HG03342 (cell line): ENCODE measurements around the gene CSPG4.
A peak's percentile ranks its signal among the peaks of the same experiment; 100 is the strongest.
"Not testable (repeated sequence)": the region's sequence is repeated elsewhere in the genome, so short reads cannot be mapped to it uniquely, and the experiment has no call there.

ENCODE experiments used
- ATAC-seq: cut with Tn5 transposase; IDR thresholded peaks from one replicate; pipeline ENCODE4 v1.9.1; 2021; ENCODE audit warnings: mild to moderate bottlenecking, moderate library complexity; ENCODE audit not compliant: unreplicated experiment

Gene CSPG4

DNA sequence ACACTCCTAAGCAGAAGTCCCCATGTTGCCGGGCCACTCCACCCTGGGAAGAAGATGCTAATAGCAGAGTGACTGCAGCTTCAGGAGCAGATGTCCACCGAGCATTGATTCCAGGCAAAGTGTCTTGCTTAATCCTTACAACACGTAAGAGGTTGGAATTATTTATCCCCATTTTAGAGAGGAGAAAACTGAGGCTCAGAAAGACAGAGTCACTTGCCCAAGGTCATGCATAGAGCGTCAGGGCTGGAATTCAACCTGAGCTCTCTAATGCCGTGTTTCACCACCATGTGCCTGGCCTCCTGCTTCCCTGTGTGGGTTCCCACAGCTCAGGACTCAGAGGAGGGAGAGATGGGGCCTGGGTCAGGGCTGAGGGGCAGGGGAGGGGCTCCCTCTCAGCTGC, 7.3 kb downstream of the CSPG4 start:
- not testable (repeated sequence) for ATAC-seq

- ATAC-seq = no peak
Measured at GRCh38 chr15:75704618-75705017, 8.0 kb downstream of the CSPG4 start.

DNA sequence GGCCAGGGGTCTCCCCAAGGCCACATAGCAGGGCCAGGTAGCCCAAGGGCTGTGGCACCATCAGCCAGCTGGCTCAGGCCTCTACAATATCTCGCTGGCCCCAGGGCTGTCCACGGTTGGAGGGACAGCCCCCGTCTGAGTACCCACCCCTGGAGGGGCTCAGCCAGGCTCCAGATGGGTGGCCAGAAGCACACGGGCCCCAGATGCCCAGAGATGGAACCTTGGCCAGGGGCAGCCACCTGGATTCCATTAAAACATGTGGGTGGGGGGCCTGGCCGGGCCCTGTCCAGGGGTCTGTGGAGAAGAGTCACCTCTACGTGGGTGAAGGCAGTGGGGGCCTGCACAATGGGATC, 8.4 kb downstream of the CSPG4 start:
- no peak for ATAC-seq

GRCh38 chr15:75703440-75704262, 9.0 kb downstream of the CSPG4 start:
- not testable (repeated sequence) for ATAC-seq

DNA sequence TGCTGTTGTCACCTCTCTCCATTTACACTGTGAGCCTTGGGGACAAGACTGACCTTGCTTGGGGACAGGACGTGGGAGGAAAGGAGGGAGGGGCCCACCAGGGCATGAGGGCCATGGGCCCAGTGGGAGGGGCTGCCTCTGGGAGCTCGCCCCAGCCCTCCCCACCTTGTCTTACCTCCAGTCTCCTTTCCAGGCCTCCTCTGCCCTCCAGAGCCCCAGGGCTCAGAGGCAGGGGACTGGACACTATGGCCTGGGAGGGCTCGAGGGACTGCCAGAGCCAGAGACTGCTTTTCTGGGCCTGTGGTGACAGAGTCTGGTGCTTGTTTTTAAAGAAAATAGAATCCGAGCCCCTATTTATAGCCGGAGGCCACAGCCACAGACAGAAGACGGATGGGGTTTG, 10.2 kb downstream of the CSPG4 start:
- no peak for ATAC-seq

- ATAC-seq = not testable (repeated sequence)
Measured at GRCh38 chr15:75701071-75702003, 11.3 kb downstream of the CSPG4 start.

- ATAC-seq = peak; percentile 48
Measured at GRCh38 chr15:75699961-75700874, 12.4 kb downstream of the CSPG4 start.

DNA sequence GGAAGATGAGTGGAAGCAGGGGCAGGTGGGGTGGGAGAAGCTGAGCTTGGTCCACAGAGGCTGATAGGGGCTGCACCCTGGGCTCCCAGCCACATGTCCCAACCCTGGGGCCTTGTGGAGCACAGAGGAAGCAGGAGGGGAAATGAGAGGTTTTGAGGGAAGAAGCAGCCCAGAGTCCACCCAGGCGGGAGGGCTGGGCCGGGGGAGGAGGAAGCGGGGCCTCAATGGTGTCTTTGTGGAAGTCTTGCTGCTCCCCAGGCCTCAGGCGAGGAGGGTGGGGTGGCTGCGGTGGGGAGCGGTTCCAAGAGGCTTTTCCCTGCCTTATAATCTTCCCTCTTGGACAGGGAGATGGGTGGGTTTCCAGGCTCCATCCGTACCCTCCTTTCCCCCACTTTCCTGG, 13.1 kb downstream of the CSPG4 start:
- not testable (repeated sequence) for ATAC-seq

DNA sequence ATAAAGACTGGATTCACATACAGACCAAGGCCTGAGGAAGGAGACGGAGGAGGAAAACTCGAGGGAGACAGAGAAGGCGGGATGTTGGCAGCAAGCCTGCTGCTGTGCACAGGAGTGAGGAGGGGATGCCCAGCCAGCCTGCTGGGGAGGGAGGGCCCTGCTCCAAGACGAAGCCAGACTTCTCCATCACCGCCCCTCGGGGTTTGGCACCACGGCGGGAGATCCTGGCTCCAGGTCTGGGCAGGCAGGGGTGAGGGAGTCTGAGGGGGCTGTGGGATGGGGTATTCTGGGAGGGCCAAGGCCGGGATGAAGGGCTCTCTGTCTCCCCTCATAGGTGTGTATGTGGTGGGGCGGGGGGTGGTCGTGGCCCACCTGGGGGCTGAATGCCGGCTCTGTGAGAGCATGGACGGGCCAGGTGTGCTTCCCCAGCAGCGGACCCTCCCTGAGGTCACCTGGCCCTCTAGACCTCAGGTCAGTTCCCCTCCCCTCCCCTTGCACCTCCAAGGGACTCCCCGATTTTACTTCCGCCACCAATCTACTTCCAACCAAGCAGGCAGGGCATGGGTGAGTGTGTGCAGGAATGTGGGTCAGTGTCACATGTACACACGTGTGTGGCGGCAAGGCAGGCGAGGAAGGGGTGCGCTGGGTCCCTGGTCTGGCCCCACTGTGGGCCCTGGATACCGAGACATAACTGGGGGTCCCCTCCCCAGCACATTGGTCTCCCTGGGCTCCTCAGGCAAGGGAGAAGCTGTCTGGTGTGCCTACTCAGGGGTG, 14.5 kb downstream of the CSPG4 start:
- ATAC-seq = not testable (repeated sequence)

DNA sequence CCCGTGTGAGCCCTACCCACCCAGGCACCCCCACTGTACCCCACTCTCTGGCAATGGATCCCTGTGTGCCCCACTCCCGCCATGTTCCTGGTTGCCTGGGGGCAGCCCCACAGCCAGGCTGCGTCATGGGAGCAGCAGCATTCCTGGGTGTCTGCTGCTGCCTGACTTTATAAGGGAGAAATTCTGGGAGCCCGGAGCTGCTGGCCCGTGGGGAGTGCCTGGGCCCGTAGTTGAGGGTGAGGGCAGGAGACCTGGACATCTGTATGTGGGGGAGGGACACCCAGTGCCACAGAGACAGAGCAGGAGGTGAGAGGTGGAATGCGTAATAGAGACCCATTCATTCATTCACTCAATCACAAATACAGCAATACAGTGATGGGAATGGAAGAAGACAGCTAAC, 15.1 kb downstream of the CSPG4 start:
- ATAC-seq = no peak

GRCh38 chr15:75696854-75697259, 15.8 kb downstream of the CSPG4 start:
- ATAC-seq = no peak

- no peak for ATAC-seq
Measured at GRCh38 chr15:75696311-75696720, 16.3 kb downstream of the CSPG4 start.

DNA sequence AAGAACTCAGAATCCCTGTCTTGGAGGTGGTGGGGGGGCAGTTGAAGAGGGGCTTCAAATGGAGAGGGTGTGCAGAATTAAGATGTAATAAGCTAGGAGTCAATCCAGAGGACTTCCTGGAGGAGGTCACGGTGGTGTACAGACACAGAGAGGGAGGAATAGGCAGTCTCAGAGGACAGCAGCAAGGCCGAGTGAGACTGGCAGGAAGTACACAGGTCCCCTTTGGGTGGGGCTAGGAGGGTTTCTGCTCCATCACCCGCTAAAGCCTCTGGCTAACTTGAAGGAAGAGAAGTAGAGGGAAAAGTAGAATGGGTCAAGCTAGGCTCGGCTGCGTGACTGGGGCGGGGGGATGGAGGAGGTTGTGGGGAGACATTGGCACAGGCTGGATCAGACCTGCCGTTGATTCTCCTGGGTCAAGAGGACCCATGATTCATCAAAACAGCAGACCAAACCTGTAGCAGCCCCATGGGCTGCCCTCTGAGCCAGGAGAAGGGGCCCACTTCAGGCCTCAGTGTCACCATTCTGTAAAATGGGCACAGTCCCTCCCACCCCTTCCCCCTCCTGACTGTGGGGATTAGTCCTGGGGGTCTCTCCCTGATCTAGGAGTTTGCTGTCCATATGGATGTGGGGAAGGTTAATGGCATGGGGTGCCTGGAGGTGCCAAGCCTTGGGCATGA, 16.9 kb downstream of the CSPG4 start:
- ATAC-seq = no peak

DNA sequence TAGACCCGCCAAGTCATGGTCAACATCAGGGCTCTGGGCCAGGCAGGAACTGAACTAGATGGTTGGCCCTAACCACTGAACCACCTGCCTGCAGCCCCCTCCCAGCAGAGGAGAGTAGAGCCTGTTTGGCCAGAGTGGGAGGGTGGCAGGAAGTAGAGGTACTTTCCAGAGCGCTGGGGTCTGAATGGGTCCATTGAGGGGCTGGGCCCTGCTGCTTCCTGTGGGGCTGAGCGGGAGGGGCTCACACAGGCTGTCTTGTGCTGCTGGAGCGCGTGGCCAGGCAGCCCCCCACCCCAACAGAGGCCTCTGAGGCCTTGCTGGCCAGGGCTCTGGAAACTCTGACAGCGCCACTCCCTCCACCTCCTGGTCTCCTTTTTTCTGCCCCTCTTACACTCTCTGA, 17.4 kb downstream of the CSPG4 start:
- no peak for ATAC-seq

GRCh38 chr15:75694241-75695182, 18.1 kb downstream of the CSPG4 start:
- no peak for ATAC-seq

GRCh38 chr15:75693501-75694240, 19.0 kb downstream of the CSPG4 start:
- ATAC-seq = no peak

- not testable (repeated sequence) for ATAC-seq
Measured at GRCh38 chr15:75693028-75693427, 19.6 kb downstream of the CSPG4 start.

DNA sequence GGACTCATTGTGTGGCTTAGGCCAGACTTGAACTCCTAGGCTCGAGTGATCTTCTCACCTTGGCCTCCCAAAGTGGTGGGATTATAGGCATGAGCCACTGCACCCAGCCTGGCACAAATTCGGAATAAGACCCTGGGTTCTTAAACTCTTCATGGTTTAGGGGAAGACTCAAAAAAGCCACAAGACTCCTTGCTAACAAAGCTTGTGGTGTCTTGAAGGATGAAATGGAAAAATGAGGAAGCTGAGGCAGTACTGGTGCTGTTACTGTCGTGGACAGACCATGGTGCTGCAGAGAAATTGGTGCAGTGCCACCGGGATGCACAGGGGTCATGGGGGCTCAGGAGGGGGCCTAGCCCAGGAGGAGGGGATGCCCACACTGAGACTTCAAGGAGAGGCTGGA, 20.3 kb downstream of the CSPG4 start:
- ATAC-seq = not testable (repeated sequence)
